22Rv1 (cell line): Measurements from ENCODE around the gene MLXIP.
"Not testable (repeated sequence)": the region's sequence is repeated elsewhere in the genome, so short reads cannot be mapped to it uniquely, and the experiment has no call there.

Source experiments
- CTCF ChIP-seq: fragments of 450-650 bp; IDR thresholded peaks from 2 replicates; pipeline ENCODE4 v1.5.1; 2017; ENCODE audit warnings: mild to moderate bottlenecking
- ZFX ChIP-seq: fragments of 450-650 bp; IDR thresholded peaks from 2 replicates; pipeline ENCODE4 v1.6.1; 2017; ENCODE audit warnings: antibody characterized with exemption, borderline replicate concordance

GRCh38 chr12:122105496-122105895 lies 26.9 kb downstream of the MLXIP start:
- TF ChIP-seq CTCF, ZFX: not testable (repeated sequence)
